Colonic mucosa (tissue), 4 donors: ENCODE data around the gene TPP1. TPM values are rescaled to one million over a fixed set of nuclear protein-coding genes. Genes with fewer than 3 reads are reported as not detected.

ENCODE experiments used
- DNase-seq: peaks from one replicate; pipeline ENCODE4 v3.0.0-alpha.2; 2020
- H3K27ac ChIP-seq: fragments of 200-600 bp; one replicate; pipeline ENCODE4 v1.8.0; 2021
- H3K27me3 ChIP-seq: fragments of 200-600 bp; one replicate; pipeline ENCODE4 v1.8.0; 2021
- H3K36me3 ChIP-seq: fragments of 200-600 bp; one replicate; pipeline ENCODE4 v1.8.0; 2021
- H3K4me1 ChIP-seq: fragments of 200-600 bp; one replicate; pipeline ENCODE4 v1.8.0; 2021; ENCODE audit warnings: mild to moderate bottlenecking
- H3K4me3 ChIP-seq: fragments of 200-600 bp; one replicate; pipeline ENCODE4 v1.8.0; 2021
- H3K9ac ChIP-seq, 2 donors: one replicate each; pipeline ENCODE4 v1.7.0; 2013; ENCODE audit warnings: control low read depth in 2 of 2, low read depth in 2 of 2, low read length in 2 of 2
- H3K9me3 ChIP-seq: fragments of 200-600 bp; one replicate; pipeline ENCODE4 v1.8.0; 2021
- CTCF ChIP-seq: fragments of 200-600 bp; IDR thresholded peaks from one replicate; pipeline ENCODE4 v1.8.0; 2022; ENCODE audit warnings: antibody characterized with exemption, mild to moderate bottlenecking
- intact Hi-C: fragments of 100-400 bp; cut with DNase I; formaldehyde crosslinking; loops from one replicate; pipeline ENCODE4 v1.14.1; 2022
- total RNA-seq, 2 donors: library from RNA; stranded (reverse); fragmentation: NEBNext Ultra II Directional in 1 of 2; extraction: Animal tissue kit (Norgen Biotek cat#: 25700) in 1 of 2; gene quantifications; one replicate each; pipeline ENCODE4 v1.2.1, GENCODE V29; 2021
- donor health status: healthy.
- donor health status: DM: no; HTN: no; CAD: no.
- donor health status: DM: no; HTN: no; CAD: no.

TPP1 gene
- total RNA-seq, 2 donors from 2014 or later = 83.4 to 123 TPM

GRCh38 chr11:6616596-6617250 lies 2.5 kb downstream of the TPP1 start:
- intact Hi-C loops = no loop called here
- Histone ChIP-seq H3K4me1 (peaks cover 7% of the 10 kb centered on the region), H3K36me3 (no peaks in the 10 kb centered on the region), H3K9ac (no peak overlapping the region), H3K9me3 (no peaks in the 10 kb centered on the region), H3K4me3 (no peak overlapping the region), H3K27ac (no peak overlapping the region), H3K27me3 (no peaks in the 10 kb centered on the region)
- DNase-seq = no peak
- no peak for TF ChIP-seq CTCF

- no peak for DNase-seq
- intact Hi-C loops = no loop called here
- no peak overlapping the region for H3K27ac ChIP-seq
These were observed 3.2 kb downstream of the TPP1 start for GRCh38 chr11:6615882-6616585.

GRCh38 chr11:6615046-6615445 lies 4.2 kb downstream of the TPP1 start:
- Histone ChIP-seq H3K27me3 (no peaks in the 10 kb centered on the region), H3K9me3 (no peaks in the 10 kb centered on the region), H3K36me3 (peaks cover 5% of the 10 kb centered on the region), H3K4me3 (no peak overlapping the region), H3K9ac (no peak overlapping the region), H3K4me1 (peaks cover 12% of the 10 kb centered on the region), H3K27ac (no peak overlapping the region)
- DNase-seq = no peak
- intact Hi-C loops = no loop called here
- TF ChIP-seq CTCF = no peak

More at GRCh38 chr11:6615882-6616585, 3.2 kb downstream of the TPP1 start:
- Histone ChIP-seq H3K27me3 (no peaks in the 10 kb centered on the region), H3K4me3 (no peak overlapping the region), H3K36me3 (no peaks in the 10 kb centered on the region), H3K9ac (no peak overlapping the region), H3K9me3 (no peaks in the 10 kb centered on the region), H3K4me1 (peaks cover 9% of the 10 kb centered on the region)
- no peak for TF ChIP-seq CTCF

- Histone ChIP-seq H3K4me1 (peaks cover 12% of the 10 kb centered on the region), H3K4me3 (no peak overlapping the region), H3K36me3 (peaks cover 8% of the 10 kb centered on the region), H3K27ac (no peak overlapping the region), H3K9ac (no peak overlapping the region), H3K9me3 (no peaks in the 10 kb centered on the region), H3K27me3 (no peaks in the 10 kb centered on the region)
- intact Hi-C loops = no loop called here
- no peak for TF ChIP-seq CTCF
- no peak for DNase-seq
These were observed 4.8 kb downstream of the TPP1 start for GRCh38 chr11:6614446-6614845.

GRCh38 chr11:6613496-6613895 lies 5.7 kb downstream of the TPP1 start:
- Histone ChIP-seq H3K27ac (peak overlapping the region; percentile 100), H3K36me3 (peaks cover 17% of the 10 kb centered on the region), H3K4me3 (peak overlapping the region; percentile 76), H3K4me1 (peaks cover 12% of the 10 kb centered on the region), H3K27me3 (no peaks in the 10 kb centered on the region), H3K9me3 (no peaks in the 10 kb centered on the region), H3K9ac (peak overlapping the region in 1 of 2 donors; percentile 91)
- intact Hi-C loops = no loop called here
- no peak for TF ChIP-seq CTCF
- no peak for DNase-seq
